Stomach (tissue), 9 donors: ENCODE measurements around the gene EME2. TPM values are rescaled to one million over a fixed set of nuclear protein-coding genes. Genes with fewer than 3 reads are reported as not detected.

Experiments
- DNase-seq, 2 donors: peaks; one replicate each; pipeline versions ENCODE4 v3.0.0 to v3.0.0-alpha.2; 2013 to 2019
- H3K27ac ChIP-seq, 5 donors: fragments of 200-600 bp in 4 of 5; sonication (generic) in 4 of 5; one replicate each; pipeline ENCODE4 v1.5.1; 2013 to 2019; ENCODE audit warnings: mild to moderate bottlenecking in 1 of 5, moderate library complexity in 1 of 5
- H3K27me3 ChIP-seq, 3 donors: fragments of 200-600 bp; sonication (generic); one replicate each; pipeline ENCODE4 v1.5.1; 2017 to 2019; ENCODE audit warnings: mixed run types in 1 of 3
- H3K36me3 ChIP-seq, 4 donors: fragments of 200-600 bp; sonication (generic); 1 replicate in 3 of 4; 2 replicates in 1 of 4; pipeline ENCODE4 v1.5.1; 2016 to 2019
- H3K4me1 ChIP-seq, 4 donors: fragments of 200-600 bp; sonication (generic); one replicate each; pipeline ENCODE4 v1.5.1; 2016 to 2019
- H3K4me3 ChIP-seq, 4 donors: fragments of 200-600 bp; sonication (generic) in 3 of 4; one replicate each; pipeline ENCODE4 v1.5.1; 2016 to 2019; ENCODE audit warnings: mild to moderate bottlenecking in 1 of 4
- H3K9me3 ChIP-seq, 4 donors: fragments of 200-600 bp; sonication (generic); one replicate each; pipeline ENCODE4 v1.5.1; 2016 to 2019
- CTCF ChIP-seq, 7 experiments: fragments of 450-650 bp in 4 of 7; fragments of 200-600 bp in 3 of 7; sonication (generic) in 3 of 7; IDR thresholded peaks; one replicate each; pipeline ENCODE4 v1.5.1; 2016 to 2019; ENCODE audit warnings: antibody characterized with exemption in 7 of 7, control low read depth in 2 of 7, mild to moderate bottlenecking in 1 of 7
- EP300 ChIP-seq: sonication (generic); formaldehyde crosslinking; IDR thresholded peaks from one replicate; pipeline ENCODE4 v1.6.1; 2017; ENCODE audit warnings: antibody characterized with exemption
- POLR2A ChIP-seq, 4 donors: fragments of 450-650 bp; IDR thresholded peaks; one replicate each; pipeline ENCODE4 v1.6.1; 2016; ENCODE audit warnings: antibody characterized with exemption in 4 of 4, control low read depth in 2 of 4, mild to moderate bottlenecking in 1 of 4, moderate library complexity in 1 of 4
- POLR2AphosphoS5 ChIP-seq, 3 donors: sonication (generic); formaldehyde crosslinking; IDR thresholded peaks; one replicate each; pipeline ENCODE4 v1.6.1; 2016; ENCODE audit warnings: antibody characterized with exemption in 3 of 3
- WGBS, 5 donors: extraction: QIAGEN DNeasy Blood & Tissue Kit in 3 of 5; methylation state at CpG; one replicate each; pipeline versions ENCODE4 v1.1.5 to v1.1.7; 2013 to 2018; 5-methylcytosine and 5-hydroxymethylcytosine counted together
- intact Hi-C: fragments of 100-400 bp; cut with DNase I; formaldehyde crosslinking; loops from one replicate; pipeline ENCODE4 v1.15.1; 2023; ENCODE audit warnings: low total_unique reads
- polyA plus RNA-seq, 3 donors: library from polyadenylated mRNA; stranded (reverse); fragments of 200-250 nt; gene quantifications; one replicate each; pipeline ENCODE4 v1.2.3, GENCODE V29; 2013
- total RNA-seq, 5 donors: library from RNA; depleted of rRNA; stranded (reverse); fragments of >200 nt; gene quantifications; one replicate each; pipeline versions ENCODE4 v1.1.0 to v1.2.3, GENCODE V29; 2014 to 2016
- donor health status: healthy with polysubstance abuse.
- donor health status: Bipolar disorder and iron deficiency.
- donor health status: healthy.

Gene EME2
- total and polyA plus RNA-seq, 8 donors, result 2.6 to 94.1 (median 13.3) TPM

- Histone ChIP-seq H3K9me3 (no peaks in the 10 kb centered on the region), H3K36me3 (peaks cover 17 to 76% (median 71%) of the 10 kb centered on the region in 4 donors), H3K27ac (no peak overlapping the region), H3K4me3 (no peak overlapping the region), H3K27me3 (no peaks in the 10 kb centered on the region), H3K4me1 (peaks cover 23 to 48% (median 38%) of the 10 kb centered on the region in 4 donors)
- no peak for TF ChIP-seq CTCF (IDR thresholded peaks at IDR 0.05)
- TF ChIP-seq EP300, result no peak
- no peak for TF ChIP-seq POLR2A (IDR thresholded peaks at IDR 0.05)
- no peak for TF ChIP-seq POLR2AphosphoS5 (IDR thresholded peaks at IDR 0.05)
- intact Hi-C loops, result no loop called here
- no peak for DNase-seq
- 80 to 94% (median 91%) methylated on average over 14 to 15 of the region's 15 CpGs for WGBS, 5 donors
Measured at GRCh38 chr16:1790261-1790610, 17.6 kb downstream of the EME2 start.

GRCh38 chr16:1790611-1791255 is 18.1 kb downstream of the EME2 start:
- H3K4me1 ChIP-seq, result peaks cover 18 to 43% (median 33%) of the 10 kb centered on the region in 4 donors
- peak in 1 of 2 donors; percentile 1 for DNase-seq
- TF ChIP-seq POLR2A (IDR thresholded peaks at IDR 0.05) (no peak), CTCF (IDR thresholded peaks at IDR 0.05) (no peak), POLR2AphosphoS5 (IDR thresholded peaks at IDR 0.05) (no peak), EP300 (no peak)
- H3K4me3 ChIP-seq, result no peak overlapping the region
- intact Hi-C loops, result no loop called here
- no peak overlapping the region for H3K27ac ChIP-seq
- no peaks in the 10 kb centered on the region for H3K9me3 ChIP-seq
- no peaks in the 10 kb centered on the region for H3K27me3 ChIP-seq
- peaks cover 17 to 71% (median 67%) of the 10 kb centered on the region in 4 donors for H3K36me3 ChIP-seq
- 77 to 93% (median 91%) methylated on average over 8 to 44 of the region's 44 CpGs for WGBS, 5 donors

- Histone ChIP-seq H3K36me3 (peaks cover 17 to 64% (median 61%) of the 10 kb centered on the region in 4 donors), H3K4me1 (peaks cover 14 to 37% (median 27%) of the 10 kb centered on the region in 4 donors), H3K27ac (no peak overlapping the region), H3K27me3 (no peaks in the 10 kb centered on the region), H3K9me3 (no peaks in the 10 kb centered on the region), H3K4me3 (no peak overlapping the region)
- DNase-seq, result peak in 1 of 2 donors; percentile 6
- TF ChIP-seq POLR2AphosphoS5 (IDR thresholded peaks at IDR 0.05), result no peak
- WGBS, 5 donors, result 90 to 96% (median 95%) methylated on average over 14 to 53 of the region's 53 CpGs
- intact Hi-C loops, result no loop called here
Measured at GRCh38 chr16:1791256-1791942, 18.8 kb downstream of the EME2 start.

- intact Hi-C loops, result no loop called here
- WGBS, 5 donors, result 78 to 90% (median 82%) methylated on average over 35 to 59 of the region's 59 CpGs
- peaks cover 17 to 56% (median 53%) of the 10 kb centered on the region in 4 donors for H3K36me3 ChIP-seq
Measured at GRCh38 chr16:1791943-1792812, 19.6 kb downstream of the EME2 start.

More at GRCh38 chr16:1791943-1792812, 19.6 kb downstream of the EME2 start:
- no peak for DNase-seq
- H3K27me3 ChIP-seq, result no peaks in the 10 kb centered on the region
- peaks cover 14 to 35% (median 22%) of the 10 kb centered on the region in 4 donors for H3K4me1 ChIP-seq
- peak overlapping the region in 1 of 5 donors; percentile 75 for H3K27ac ChIP-seq
- TF ChIP-seq EP300 (no peak), CTCF (IDR thresholded peaks at IDR 0.05) (no peak), POLR2A (IDR thresholded peaks at IDR 0.05) (no peak), POLR2AphosphoS5 (IDR thresholded peaks at IDR 0.05) (no peak)
- H3K9me3 ChIP-seq, result no peaks in the 10 kb centered on the region
- peak overlapping the region in 1 of 4 donors; percentile 36 for H3K4me3 ChIP-seq
